Ishikawa (cell line): ENCODE measurements around the gene BBS2.

Experiments used
- CREB1 ChIP-seq: IDR thresholded peaks from 2 replicates; pipeline ENCODE4 v1.6.1; 2012; ENCODE audit warnings: low read depth
- EP300 ChIP-seq: IDR thresholded peaks from 2 replicates; pipeline ENCODE4 v1.6.1; 2012; ENCODE audit warnings: borderline replicate concordance
- TCF12 ChIP-seq: IDR thresholded peaks from 2 replicates; pipeline ENCODE4 v1.6.1; 2012; ENCODE audit warnings: low read depth
- TEAD4 ChIP-seq: IDR thresholded peaks from 2 replicates; pipeline ENCODE4 v1.6.1; 2012
- YY1 ChIP-seq: IDR thresholded peaks from 2 replicates; pipeline ENCODE4 v1.6.1; 2012; ENCODE audit warnings: low read depth
- TF ChIP-seq, protein P1 (sequence below): IDR thresholded peaks from 2 replicates; pipeline ENCODE4 v1.6.1; 2012

DNA sequence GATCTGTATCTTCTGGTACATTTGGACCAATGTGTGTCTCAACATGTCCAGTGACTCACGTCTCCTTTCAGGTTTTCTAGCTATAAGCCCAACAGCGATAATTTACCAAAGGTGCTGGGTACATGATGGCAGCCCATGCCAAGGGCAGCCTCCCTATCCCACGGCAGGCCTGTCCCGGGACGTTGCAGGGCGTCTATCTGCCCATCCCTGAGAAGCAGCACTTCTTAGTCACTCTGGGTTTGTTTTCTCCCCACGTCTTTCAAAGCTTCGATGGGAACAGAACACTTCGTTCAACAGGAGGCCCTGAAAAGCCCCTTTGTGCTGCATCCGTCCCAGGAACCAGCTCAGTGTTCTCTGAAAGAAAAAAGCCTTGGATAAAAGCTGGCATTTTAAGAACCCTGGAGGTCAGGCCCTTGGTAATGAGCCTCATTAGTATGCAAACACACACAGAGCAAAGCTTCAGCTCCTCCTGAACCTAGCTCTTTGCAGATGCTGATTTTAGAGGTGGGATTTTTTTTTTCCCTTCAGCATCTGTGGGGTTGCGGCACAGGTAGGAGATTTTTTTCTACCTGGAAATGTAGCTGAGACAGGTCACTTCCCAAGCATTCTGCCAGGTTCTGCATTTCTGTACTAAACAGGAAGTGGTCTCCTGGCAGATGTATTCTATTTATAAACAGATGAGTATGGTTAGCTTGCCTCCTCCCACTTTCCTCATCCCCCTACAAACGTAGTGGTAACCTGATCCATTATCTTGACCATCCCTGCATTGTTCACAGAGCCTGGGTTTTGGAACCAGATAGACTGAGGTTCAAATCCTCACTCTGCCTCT, 27.5 kb upstream of the BBS2 start:
- TF ChIP-seq TEAD4 (no peak), YY1 (no peak), CREB1 (no peak), EP300 (no peak), TCF12 (no peak)
- TF ChIP-seq, protein P1, sequence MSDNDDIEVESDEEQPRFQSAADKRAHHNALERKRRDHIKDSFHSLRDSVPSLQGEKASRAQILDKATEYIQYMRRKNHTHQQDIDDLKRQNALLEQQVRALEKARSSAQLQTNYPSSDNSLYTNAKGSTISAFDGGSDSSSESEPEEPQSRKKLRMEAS, result no peak
